ENCODE results near the gene MPG. TPM values are rescaled to one million over a fixed set of nuclear protein-coding genes. Genes with fewer than 3 reads are reported as not detected.

Gene MPG
- total and polyA plus RNA-seq, 2 of the 8 experiments (the other 6 are each of a cell fraction or from before 2014, with no cell fraction given): 37.6 to 83.7 TPM

DNA sequence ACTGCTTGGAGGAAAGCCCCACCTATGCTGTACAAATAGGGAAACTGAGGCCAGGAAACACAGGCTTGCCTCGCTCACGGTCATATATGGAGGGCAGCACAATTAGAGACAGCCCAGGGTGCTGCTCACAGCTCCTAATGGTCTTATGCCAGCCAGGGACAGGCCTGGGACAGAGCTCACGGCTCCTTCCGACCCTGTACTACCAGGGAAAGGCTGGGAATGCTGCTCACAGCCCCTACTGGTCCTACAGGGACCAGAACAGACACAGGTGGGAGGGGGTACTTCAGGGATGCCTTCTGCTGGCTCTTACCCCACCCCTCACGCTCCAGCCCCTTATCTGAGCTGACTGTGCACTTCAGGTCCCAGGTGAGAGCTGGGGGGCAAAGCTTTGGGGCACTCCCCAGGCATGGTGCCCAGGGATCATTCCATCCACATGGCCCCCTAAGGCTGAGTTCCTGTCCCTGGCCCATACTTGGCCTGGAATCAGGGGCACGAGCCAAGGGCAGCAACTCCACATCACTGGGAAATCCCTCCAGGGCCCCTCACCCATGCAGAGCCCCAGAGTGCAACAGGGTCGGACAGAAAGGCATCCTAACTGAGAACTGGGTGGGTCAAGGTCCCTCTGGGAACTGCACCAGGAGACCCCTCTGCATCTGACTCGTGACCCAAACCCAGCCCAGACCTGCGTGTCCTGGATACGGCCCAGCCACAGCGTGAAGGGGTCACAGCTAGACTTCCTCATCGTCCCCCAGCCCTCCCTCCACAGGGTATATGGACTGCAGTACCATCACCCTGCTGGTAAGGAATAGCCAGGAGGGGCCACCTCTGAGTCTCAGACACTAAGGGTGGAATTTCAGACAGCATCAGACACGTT is 11.5 kb upstream of the MPG start:
- peaks cover 1% of the 10 kb centered on the region; the same call in 1 of the 2 replicates for H3K23me2 ChIP-seq (ENCODE audit: low read depth, low read length)
- H3K27me3 ChIP-seq (replicated peaks in 1 of 4; ENCODE audit: control insufficient read depth in 3 of 4, extremely low read depth in 1 of 4, insufficient read depth in 3 of 4, low read length in 3 of 4): no peaks in the 10 kb centered on the region
- H4K20me1 ChIP-seq (replicated peaks in 1 of 2; ENCODE audit: control insufficient read depth in 1 of 2, insufficient read depth in 2 of 2, low read length in 2 of 2): peaks cover 13 to 28% of the 10 kb centered on the region in 2 experiments
- H2BK5ac ChIP-seq (ENCODE audit: low read depth, low read length): no peak overlapping the region
- FAIRE-seq (no peak), DNase-seq (ENCODE audit: low read depth in 1 of 2, low spot score in 2 of 2) (no peak)
- H3K14ac ChIP-seq (ENCODE audit: insufficient read length): no peak overlapping the region
- CTCF ChIA-PET (ENCODE audit: partially characterized antibody): interaction anchor here (0.6 to 21.2 kb wide), 27 partner anchors 8 to 296 kb away, joined by 3 to 856 read pairs (median 4); partner anchors contain the start of genes LUC7L, MPG, POLR3K and SNRNP25
- H4K91ac ChIP-seq (replicated peaks; ENCODE audit: insufficient read length, low read length): no peak overlapping the region
- no peaks in the 10 kb centered on the region for H3K9me3 ChIP-seq (ENCODE audit: insufficient read depth in 2 of 2, low read depth in 1 of 2, low read length in 1 of 2)
- H3K23ac ChIP-seq (ENCODE audit: insufficient read length): no peak overlapping the region
- WGBS, 2 experiments (ENCODE audit: extremely low coverage in 1 of 2, insufficient coverage in 1 of 2, insufficient read length in 1 of 2, insufficient replicate concordance in 2 of 2, low coverage in 1 of 2, low lambda C conversion rate in 2 of 2, missing lambda C conversion rate in 1 of 2): 87% methylated on average over 13 of the region's 13 CpGs; no CpG with 5 or more reads in 1 of the 2 experiments
- no peak overlapping the region for H2AFZ ChIP-seq (ENCODE audit: low read length)
- H4K8ac ChIP-seq (ENCODE audit: extremely low read depth, insufficient read depth, low read length): peak overlapping the region; percentile 41
- H2BK20ac ChIP-seq (ENCODE audit: low read length): no peak overlapping the region
- peaks cover 2 to 15% (median 4%) of the 10 kb centered on the region in 4 experiments; a peak in 4 of 8 replicates for H3K36me3 ChIP-seq (ENCODE audit: control insufficient read depth in 2 of 4, insufficient read depth in 4 of 4, low read length in 3 of 4)
- H3K9ac ChIP-seq (replicated peaks in 1 of 4; ENCODE audit: extremely low read depth in 1 of 4, low read depth in 3 of 4, low read length in 3 of 4): no peak overlapping the region
- H2BK15ac ChIP-seq (ENCODE audit: low read length): peak overlapping the region; percentile 61; the same call in 1 of the 2 replicates
- no peak overlapping the region for H4K5ac ChIP-seq (ENCODE audit: insufficient read length, low read depth, low read length)
- no peak overlapping the region for H3K18ac ChIP-seq (ENCODE audit: extremely low read depth, low read length)
- POLR2A ChIA-PET (ENCODE audit: partially characterized antibody): interaction anchor here (1.0 to 16.6 kb wide), 9 partner anchors 8 to 115 kb away, joined by 3 to 153 read pairs (median 4); partner anchors contain the start of genes POLR3K and SNRNP25
- H3K4me1 ChIP-seq (replicated peaks in 1 of 4; ENCODE audit: control insufficient read depth in 3 of 4, insufficient read depth in 4 of 4, low read length in 3 of 4): peaks cover 3 to 21% (median 10%) of the 10 kb centered on the region in 4 experiments
- H2BK12ac ChIP-seq (ENCODE audit: low read depth, low read length): no peak overlapping the region
- no peak overlapping the region for H3K4me2 ChIP-seq (ENCODE audit: insufficient read depth in 1 of 2, low read depth in 2 of 2, low read length in 2 of 2)
- no peak overlapping the region; the same call in 1 of the 2 replicates for H2AK5ac ChIP-seq (ENCODE audit: low read depth, low read length)
- no peak overlapping the region for H2BK120ac ChIP-seq (replicated peaks; ENCODE audit: low read depth, low read length)
- peaks cover 0 to 11% of the 10 kb centered on the region in 2 experiments; a peak in 1 of 4 replicates for H3K79me2 ChIP-seq (ENCODE audit: control insufficient read depth in 1 of 2, insufficient read depth in 2 of 2, low read length in 2 of 2)
- H3K4ac ChIP-seq (replicated peaks; ENCODE audit: insufficient read length, low read depth, low read length): no peak overlapping the region
- no peak overlapping the region for H3K4me3 ChIP-seq (ENCODE audit: extremely low read depth in 1 of 4, insufficient read depth in 2 of 4, low read depth in 3 of 4, low read length in 4 of 4)
- H3K27ac ChIP-seq (ENCODE audit: low read depth, low read length): no peak overlapping the region
- no peak overlapping the region for H3K56ac ChIP-seq (replicated peaks; ENCODE audit: insufficient read length, low read depth, low read length)
- H3K79me1 ChIP-seq (ENCODE audit: low read depth, low read length): peaks cover 3% of the 10 kb centered on the region; the same call in 1 of the 2 replicates
- TF ChIP-seq CEBPB (IDR thresholded peaks at IDR 0.05; ENCODE audit: low read depth, low read length) (no peak), TBP (IDR thresholded peaks at IDR 0.05; ENCODE audit: low read depth, low read length) (no peak), TCF12 (IDR thresholded peaks at IDR 0.05; ENCODE audit: low read depth, low read length) (no peak), KDM1A (IDR thresholded peaks at IDR 0.05; ENCODE audit: borderline replicate concordance, low read length) (no peak), JUN (IDR thresholded peaks at IDR 0.05; ENCODE audit: low read depth, low read length) (no peak), POLR2A (IDR thresholded peaks at IDR 0.05; ENCODE audit: control extremely low read depth in 1 of 2, low read depth in 2 of 2, low read length in 2 of 2) (no peak)
- TF ChIP-seq, protein P1, sequence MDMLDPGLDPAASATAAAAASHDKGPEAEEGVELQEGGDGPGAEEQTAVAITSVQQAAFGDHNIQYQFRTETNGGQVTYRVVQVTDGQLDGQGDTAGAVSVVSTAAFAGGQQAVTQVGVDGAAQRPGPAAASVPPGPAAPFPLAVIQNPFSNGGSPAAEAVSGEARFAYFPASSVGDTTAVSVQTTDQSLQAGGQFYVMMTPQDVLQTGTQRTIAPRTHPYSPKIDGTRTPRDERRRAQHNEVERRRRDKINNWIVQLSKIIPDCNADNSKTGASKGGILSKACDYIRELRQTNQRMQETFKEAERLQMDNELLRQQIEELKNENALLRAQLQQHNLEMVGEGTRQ (IDR thresholded peaks at IDR 0.05; ENCODE audit: low read length): no peak
- TF ChIP-seq, protein P2, sequence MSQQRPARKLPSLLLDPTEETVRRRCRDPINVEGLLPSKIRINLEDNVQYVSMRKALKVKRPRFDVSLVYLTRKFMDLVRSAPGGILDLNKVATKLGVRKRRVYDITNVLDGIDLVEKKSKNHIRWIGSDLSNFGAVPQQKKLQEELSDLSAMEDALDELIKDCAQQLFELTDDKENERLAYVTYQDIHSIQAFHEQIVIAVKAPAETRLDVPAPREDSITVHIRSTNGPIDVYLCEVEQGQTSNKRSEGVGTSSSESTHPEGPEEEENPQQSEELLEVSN (IDR thresholded peaks at IDR 0.05): no peak

Data from H1 (cell line).